GM18499 (cell line): ENCODE results near the gene PPME1.
"Not testable (repeated sequence)": the region's sequence is repeated elsewhere in the genome, so short reads cannot be mapped to it uniquely, and the experiment has no call there.

Source experiments
- ATAC-seq: cut with Tn5 transposase; IDR thresholded peaks from one replicate; pipeline ENCODE4 v1.9.1; 2021; ENCODE audit warnings: moderate number of reproducible peaks; ENCODE audit not compliant: insufficient read depth, unreplicated experiment

The PPME1 gene

DNA sequence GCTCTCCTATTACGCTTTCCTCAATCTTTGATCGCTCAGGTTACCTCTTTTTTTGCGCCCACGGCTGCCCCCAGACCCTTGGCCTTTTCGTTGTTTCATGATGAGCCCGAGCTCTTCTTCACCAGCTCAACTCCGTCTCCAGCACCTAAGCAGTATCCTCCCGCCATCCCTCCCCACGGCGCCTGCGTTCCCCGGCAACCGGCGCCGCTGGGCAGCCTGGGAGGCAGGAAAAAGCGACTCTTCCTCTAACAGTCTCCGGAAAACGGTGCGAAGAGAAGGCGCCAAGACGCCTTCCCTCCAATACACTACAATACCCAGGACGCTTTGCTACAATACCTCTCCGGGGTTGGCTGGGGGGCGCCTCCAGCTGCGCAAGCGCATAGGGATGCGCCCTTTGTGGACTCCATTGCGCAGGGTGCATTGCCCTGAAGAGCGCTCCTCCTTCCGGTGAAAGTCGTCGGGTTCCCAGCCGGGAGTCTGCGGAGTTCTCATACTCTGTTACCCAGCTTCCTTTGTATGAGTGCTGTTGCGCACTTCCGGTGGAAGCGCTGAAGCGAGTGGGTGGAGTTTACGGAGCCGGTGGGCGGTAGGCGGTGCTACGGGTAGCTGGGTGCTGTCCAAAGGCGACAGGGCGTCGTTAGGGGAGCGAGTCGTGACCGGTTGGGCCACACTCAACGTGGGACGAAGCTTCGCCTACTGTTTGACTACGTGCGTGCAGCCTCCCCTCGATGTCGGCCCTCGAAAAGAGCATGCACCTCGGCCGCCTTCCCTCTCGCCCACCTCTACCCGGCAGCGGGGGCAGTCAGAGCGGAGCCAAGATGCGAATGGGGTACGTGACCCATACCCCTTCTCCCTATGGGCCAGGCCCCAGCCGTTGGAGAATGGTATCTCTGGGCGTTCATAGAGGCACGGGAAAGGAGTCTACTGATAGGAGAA is at the start of gene PPME1, which contains the start of gene C2CD3:
PPME1 (plus strand) TSS at position 596 of the 936 bp plus-strand sequence; CDS start at position 729, 133 bp downstream.
C2CD3 (minus strand) TSS at position 309 of the 936 bp plus-strand sequence; CDS start at position 99, 210 bp downstream.
- peak; percentile 97 for ATAC-seq

GRCh38 chr11:74121804-74122203 is 49.3 kb upstream of the PPME1 start:
- no peak for ATAC-seq

GRCh38 chr11:74123008-74123448 is 48.1 kb upstream of the PPME1 start:
- ATAC-seq, result no peak

DNA sequence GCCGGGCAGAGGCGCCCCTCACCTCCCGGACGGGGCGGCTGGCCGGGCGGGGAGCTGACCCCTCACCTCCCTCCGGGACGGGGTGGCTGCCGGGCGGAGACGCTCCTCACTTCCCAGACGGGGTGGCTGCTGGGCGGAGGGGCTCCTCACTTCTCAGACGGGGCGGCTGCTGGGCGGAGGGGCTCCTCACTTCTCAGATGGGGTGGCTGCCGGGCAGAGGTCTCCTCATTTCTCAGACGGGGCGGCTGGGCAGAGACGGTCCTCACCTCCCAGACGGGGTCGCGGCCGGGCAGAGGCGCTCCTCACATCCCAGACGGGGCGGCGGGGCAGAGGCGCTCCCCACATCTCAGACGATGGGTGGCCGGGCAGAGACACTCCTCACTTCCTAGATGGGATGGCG is 42.0 kb upstream of the PPME1 start:
- ATAC-seq, result not testable (repeated sequence)

DNA sequence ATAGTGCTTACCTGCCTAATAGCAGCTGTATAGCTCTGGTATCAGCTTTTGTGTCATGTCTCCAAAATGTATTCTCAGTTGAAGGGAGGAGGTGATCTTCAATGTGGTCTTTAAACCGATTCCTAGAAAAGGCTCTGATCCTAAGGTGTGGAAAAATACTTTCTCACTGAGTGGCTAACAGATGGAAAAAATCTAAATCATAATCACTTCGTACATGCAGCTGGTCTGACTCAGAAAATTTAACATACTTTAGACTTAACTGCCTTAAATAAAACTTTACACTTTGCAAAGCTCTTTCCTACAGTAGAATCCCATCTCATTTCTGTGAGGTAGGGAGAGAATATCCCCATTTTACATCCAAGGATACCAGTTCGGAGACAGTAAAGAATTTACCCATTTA is 38.3 kb upstream of the PPME1 start:
- ATAC-seq, result no peak

GRCh38 chr11:74133436-74133835 is 37.7 kb upstream of the PPME1 start:
- ATAC-seq, result no peak

DNA sequence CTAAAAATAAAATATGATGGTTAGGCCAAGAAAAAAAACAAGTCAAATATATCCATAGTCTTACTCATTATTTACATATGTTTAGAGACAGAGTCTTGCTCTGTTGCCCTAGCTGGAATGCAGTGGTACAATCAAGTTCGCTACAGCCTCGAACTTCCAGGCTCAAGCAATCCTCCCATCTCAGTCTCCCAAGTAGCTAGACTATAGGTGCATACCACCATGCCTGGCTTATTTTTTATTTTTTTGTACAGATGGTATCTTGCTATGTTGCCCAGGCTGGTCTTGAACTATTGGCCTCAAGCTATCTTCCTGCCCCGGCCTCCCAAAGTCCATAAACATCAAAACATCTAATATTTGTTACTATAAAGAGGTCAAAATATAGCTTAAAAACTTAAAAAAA is 36.4 kb upstream of the PPME1 start:
- ATAC-seq, result no peak

GRCh38 chr11:74135127-74135840 is 35.8 kb upstream of the PPME1 start:
- no peak for ATAC-seq

DNA sequence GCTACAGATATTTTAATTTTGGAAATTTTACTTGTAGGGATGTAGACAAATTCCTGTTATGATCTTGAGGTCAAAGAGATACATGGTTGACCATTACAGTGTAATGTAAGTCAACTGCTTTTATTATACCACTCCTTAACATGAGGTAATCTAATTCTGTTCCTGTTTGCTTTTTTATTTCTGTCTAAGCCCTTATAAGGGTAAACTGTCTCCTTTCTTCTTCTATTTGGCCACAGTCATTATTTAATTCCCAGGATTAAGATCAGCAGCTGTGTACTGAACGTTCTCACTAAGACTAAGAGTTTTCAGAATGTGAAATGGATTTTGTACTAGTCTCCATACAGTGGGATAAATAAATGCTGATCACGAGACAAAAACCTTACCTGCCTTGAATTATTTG is 33.1 kb upstream of the PPME1 start:
- no peak for ATAC-seq

DNA sequence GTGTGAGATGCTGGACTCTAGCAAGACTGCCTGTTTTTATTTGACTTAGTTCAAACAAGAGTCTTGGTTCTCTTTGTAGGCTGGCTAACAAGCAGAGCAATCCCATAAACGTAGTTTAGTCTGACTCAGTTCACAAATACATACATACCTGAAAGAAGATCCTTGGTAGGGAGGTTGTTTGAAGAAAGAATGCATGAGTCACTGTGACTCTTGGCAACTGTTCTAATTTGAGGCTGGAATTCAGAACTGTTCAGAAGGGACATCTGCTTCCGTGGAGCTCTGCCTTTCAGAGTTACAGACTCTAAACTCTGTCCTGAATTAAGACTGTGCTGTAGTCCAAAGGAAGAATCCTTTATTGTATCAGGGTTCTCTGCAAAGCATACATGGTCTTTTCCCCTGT is 32.5 kb upstream of the PPME1 start:
- ATAC-seq, result no peak

GRCh38 chr11:74139151-74139918 is 31.8 kb upstream of the PPME1 start:
- no peak for ATAC-seq

GRCh38 chr11:74139919-74140431 is 31.1 kb upstream of the PPME1 start:
- not testable (repeated sequence) for ATAC-seq

DNA sequence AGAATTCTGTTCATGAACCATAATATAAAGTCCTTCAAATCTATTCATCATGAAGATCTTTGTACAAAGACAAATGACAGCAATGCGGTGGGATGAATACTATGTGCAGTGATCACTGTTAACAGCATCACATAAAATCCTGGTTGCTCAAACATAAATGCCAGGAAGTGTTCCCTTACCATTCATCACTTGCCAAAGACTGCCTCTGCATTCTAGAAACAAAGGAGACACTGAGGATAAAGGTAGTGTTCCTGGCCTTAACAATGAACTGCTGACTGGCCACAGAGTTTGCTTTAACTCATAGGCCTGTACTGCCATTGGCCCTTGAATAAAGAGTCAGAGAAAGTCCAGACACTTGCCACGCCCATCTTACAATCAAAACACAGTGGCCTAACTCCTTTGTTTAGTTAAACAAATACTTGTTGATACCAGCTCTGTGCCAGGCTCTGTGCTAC is 29.8 kb upstream of the PPME1 start:
- ATAC-seq, result no peak

GRCh38 chr11:74141908-74142307 is 29.2 kb upstream of the PPME1 start:
- no peak for ATAC-seq

DNA sequence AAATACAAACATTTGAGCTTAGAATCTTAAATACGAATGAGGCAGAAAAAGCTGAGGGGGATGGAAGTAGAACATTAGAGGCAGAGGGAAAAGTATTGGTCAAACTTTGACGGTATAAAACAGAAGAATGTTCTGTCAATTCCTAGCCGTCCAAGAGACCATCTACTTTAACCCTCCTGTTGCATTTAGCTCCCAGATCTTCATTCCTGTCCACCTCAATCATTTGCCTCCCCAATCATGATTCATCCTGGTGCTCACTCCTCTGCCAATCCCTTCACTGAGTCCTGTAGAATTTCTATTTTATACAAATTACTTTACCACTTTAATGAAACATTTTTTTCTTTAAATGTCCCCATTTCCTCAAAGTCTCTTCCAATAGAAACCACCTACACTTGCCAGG is 28.5 kb upstream of the PPME1 start:
- no peak for ATAC-seq

DNA sequence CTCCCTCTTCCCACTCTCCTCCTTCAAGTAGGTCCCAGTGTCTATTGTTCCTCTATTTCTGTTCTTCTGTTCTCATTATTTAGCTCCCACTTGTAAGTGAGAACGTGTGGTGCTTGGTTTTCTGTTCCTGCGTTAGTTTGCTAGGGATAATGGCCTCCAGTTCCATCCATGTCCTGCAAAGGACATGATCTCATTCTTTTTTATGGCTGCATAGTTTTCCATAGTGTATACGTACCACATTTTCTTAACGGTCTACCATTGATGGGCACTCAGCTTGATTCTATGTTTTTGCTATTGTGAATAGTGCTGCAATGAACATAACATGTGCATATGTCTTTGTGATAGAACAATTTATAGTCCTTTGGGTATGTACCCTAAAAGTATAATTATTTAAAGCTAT is 26.5 kb upstream of the PPME1 start:
- no peak for ATAC-seq

- ATAC-seq, result no peak
These were observed 23.7 kb upstream of the PPME1 start for GRCh38 chr11:74147199-74147929.

GRCh38 chr11:74153224-74153623 is 17.9 kb upstream of the PPME1 start:
- no peak for ATAC-seq

DNA sequence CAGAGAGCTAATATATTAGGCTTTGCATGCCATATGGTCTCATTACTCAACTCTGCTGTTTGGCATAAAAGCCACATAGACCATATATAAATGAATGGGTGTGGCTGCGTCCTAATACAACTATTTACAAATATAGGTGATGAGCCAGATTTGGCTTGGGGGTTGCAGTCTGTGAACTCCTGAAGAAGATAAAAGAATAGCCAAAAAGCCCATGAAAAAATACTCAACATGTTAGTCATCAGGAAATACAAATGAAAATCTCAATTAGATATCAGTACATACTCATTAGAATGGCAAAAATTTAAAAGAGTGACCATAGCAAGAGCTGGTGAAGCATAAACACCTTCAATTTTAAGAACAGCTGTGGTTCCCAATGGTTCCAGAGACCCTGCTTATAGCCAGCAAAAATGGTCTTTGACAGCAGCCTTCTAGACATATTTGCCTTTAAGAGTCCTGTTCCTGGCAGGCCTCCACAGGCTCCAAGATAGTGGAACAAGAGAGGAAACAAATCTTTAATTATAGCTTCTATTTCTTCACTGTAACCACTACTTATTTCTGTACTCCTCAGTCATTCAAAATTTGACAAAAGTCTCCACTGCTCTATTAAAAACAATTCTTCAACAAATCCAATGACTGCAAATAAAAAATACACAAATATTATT is 16.3 kb upstream of the PPME1 start:
- ATAC-seq, result no peak
